HG03571 (cell line): ENCODE data around the gene KCMF1.

Experiments used
- ATAC-seq: cut with Tn5 transposase; IDR thresholded peaks from one replicate; pipeline ENCODE4 v1.9.1; 2021; ENCODE audit not compliant: unreplicated experiment

The KCMF1 gene

DNA sequence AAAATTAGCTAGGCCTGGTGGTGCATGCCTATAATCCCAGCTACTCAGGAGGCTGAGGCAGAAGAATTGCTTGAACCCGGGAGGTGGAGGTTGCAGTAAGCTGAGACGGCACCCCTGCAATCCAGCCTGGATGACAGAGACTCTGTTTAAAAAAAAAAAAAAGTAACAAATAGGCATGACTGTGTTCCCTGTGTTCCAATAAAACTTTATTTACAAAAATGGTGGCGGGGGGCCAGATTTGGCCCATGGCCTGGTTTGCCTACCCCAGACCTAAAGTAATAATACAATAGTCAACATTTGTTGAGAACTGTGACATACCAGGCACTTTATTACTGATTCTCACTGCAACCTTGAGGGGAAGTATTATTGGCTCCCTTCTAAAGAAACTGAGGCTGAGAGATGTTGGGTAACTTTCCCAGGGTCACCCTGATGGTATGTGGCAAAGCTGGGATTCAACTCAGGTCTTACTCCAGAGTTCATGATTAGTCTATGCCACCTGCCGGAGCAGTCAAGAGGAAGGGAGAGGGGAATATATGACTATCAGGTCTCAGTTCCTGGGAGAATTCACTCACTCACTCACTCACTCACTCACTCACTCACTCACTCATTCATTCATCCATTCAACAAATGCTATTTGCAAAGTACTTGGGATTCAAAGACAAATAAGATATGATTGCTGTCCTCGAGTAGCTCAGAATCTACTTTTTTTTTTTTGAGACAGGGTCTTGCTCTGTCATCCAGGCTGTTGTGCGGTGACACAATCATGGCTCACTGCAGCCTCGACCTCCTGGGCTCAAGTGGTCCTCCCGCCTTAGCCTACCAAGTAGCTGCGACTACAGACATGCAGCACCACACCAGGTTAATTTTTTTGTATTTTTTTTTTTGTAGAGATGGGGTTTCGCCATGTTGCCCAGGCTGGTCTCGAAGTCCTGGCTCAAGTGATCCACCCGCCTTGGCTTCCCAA is 14.3 kb upstream of the KCMF1 start:
- ATAC-seq = no peak

DNA sequence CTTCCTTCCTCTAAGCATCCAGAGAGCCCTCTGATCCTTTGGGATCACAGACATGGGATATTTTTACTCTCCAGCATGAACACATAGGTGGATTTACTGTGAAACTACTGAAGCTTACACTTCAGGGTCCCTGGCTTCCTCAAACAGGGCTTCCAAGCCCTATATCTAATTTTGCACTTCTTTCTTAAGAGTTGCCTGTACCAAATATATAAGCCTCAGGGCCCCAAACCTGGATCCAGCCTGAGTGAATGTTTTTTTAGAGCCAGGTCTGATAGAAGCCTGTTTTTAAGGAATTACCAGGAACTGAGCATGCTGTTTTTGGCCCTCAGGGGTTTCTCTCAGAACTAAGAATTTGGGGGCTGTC is 13.2 kb upstream of the KCMF1 start:
- ATAC-seq = no peak

- ATAC-seq = no peak
Measured at GRCh38 chr2:84958135-84959059, 12.6 kb upstream of the KCMF1 start.

- no peak for ATAC-seq
Measured at GRCh38 chr2:84959095-84959565, 11.8 kb upstream of the KCMF1 start.

- ATAC-seq = no peak
Measured at GRCh38 chr2:84959566-84960506, 11.1 kb upstream of the KCMF1 start.

GRCh38 chr2:84962917-84963316 is 8.0 kb upstream of the KCMF1 start:
- ATAC-seq = no peak

DNA sequence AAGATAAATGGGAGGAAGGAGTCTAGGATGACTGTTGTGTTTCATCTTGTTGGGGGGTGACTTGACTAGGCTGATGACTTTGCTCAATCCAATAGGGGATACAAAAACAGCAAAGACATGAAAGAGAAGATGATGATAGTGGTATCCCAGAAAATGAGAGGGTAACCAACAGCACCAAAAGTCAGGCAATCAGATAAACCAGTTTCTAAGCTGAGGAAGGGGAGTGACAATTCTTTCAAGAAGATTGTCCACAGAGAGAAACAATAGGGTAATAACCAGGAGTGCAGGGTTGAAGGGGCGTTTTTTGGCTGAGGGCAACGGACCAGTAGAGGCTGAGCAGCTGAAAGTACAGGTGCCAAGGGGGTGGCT is 7.7 kb upstream of the KCMF1 start:
- ATAC-seq = no peak

DNA sequence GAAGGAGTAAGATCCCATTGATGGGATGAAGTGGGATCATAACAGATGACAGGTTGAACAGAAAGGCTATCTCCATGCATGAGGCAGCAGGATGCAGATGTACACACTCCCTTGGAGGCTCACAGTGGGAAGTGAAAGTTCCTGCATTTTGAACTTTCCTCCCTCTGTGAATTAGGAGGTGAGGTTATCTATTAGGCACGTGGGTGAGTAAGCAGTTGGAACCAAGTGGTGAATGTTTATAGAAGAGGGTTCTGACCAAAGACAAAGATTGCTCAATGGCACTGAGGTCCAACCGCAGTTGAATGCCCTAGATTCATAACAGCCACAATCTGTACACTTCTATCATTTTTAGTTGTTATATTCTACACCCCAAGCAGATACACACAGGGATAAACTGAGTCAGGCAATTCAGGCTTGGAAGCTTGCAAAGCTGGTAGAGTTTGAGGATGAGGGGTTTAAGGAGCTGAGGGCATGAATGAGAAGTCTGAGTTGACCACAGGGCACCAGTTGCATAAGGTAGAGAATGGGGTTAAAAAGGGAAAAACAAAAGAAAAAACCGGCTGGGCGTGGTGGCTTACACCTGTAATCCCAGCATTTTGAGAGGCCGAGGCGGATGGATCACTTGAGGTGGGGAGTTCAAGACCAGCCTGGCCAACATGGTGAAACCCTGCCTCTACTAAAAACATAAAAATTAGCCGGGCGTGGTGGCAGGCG is 7.1 kb upstream of the KCMF1 start:
- ATAC-seq = no peak

- ATAC-seq = no peak
Measured at GRCh38 chr2:84964406-84965191, 6.4 kb upstream of the KCMF1 start.

DNA sequence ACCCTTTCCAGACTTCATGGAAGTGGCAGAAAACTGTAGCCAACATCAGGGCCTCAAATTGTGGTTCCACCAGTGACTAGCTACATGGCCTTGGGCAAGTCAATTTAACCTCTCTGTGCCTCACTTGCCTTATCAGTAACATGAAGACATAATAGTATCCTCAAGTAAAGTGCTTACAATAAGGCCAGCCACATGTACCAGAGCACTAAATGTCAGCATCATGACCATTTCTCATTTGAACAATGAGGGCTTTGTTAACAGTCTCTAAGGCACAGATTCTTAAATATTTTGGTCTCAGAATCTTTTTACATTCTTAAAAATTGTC is 5.8 kb upstream of the KCMF1 start:
- ATAC-seq = no peak

- ATAC-seq = no peak
Measured at GRCh38 chr2:84965827-84966226, 5.1 kb upstream of the KCMF1 start.

DNA sequence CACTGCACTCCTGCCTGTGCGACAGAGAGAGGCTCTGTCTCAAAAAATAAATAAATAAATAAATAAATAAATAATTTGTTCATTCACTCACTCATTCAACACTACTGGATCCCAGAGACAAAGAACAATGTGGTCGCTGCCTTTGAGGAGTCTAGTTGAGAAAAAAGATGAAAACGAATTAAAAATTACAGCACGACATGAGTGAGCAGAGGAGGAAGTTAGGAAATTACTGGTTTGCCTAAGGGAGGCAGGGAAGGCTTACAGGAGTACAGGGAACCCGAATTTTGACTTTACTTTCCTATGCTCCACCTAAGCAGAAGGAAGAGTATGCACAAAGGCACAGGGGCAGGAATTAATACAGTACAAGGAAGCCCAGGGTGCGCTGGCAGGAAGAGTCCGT is 4.2 kb upstream of the KCMF1 start:
- no peak for ATAC-seq

- ATAC-seq = no peak
Measured at GRCh38 chr2:84969511-84970209, 1.3 kb upstream of the KCMF1 start.

GRCh38 chr2:84970210-84970867 is 622 bp upstream of the KCMF1 start:
- ATAC-seq = peak; percentile 42

- peak; percentile 34 for ATAC-seq
Measured at GRCh38 chr2:84971510-84972206, 697 bp downstream of the KCMF1 start.

DNA sequence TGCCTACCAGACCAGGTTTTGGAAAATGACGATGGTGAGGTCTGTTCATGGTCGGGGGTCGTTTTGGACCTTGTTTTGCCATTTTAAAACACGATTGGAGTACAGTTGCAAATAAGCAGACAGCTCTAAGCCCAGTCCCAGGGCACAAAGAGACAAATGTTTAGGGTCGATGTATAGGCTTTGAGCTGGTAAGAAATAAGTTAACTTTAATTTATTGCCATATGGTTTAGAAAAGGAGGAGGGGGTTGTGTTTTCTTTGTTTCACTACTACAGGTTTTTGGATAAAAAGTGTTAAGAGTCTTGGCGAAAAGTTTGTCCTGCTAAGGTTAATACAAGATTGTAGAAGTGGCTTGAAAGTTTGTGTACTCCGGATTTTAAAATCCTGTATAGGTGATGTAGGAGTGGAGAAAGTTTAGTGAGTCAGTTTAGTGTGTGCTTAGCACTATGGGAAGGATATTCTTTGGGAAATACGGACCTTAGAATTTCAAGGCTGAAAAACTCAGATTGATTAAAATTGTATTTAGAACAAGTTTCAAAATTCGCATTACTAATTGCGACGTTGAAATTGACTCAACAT is 1.3 kb downstream of the KCMF1 start:
- ATAC-seq = no peak

GRCh38 chr2:84972932-84973331 is 2.0 kb downstream of the KCMF1 start:
- ATAC-seq = no peak
